Endodermal cell (in vitro differentiated cells): ENCODE results near the gene SCRN3. TPM values are rescaled to one million over a fixed set of nuclear protein-coding genes. Genes with fewer than 3 reads are reported as not detected.

Experiments used
- DNase-seq: peaks from one replicate; pipeline ENCODE4 v3.0.0-alpha.2; 2017
- H3K27ac ChIP-seq: 2 replicates; pipeline ENCODE4 v1.5.1; 2013; ENCODE audit warnings: mild to moderate bottlenecking, low read depth, low read length, moderate library complexity
- H3K27me3 ChIP-seq: 2 replicates; pipeline ENCODE4 v1.6.1; 2013; ENCODE audit warnings: mild to moderate bottlenecking, low read length, moderate library complexity; ENCODE audit not compliant: insufficient read depth, control insufficient read depth, poor library complexity, severe bottlenecking
- H3K36me3 ChIP-seq: 2 replicates; pipeline ENCODE4 v1.7.0; 2013; ENCODE audit warnings: mild to moderate bottlenecking, low read length, moderate library complexity; ENCODE audit not compliant: control insufficient read depth, insufficient read depth
- H3K4me1 ChIP-seq: one replicate; pipeline ENCODE4 v1.7.0; 2013; ENCODE audit warnings: low read length; ENCODE audit not compliant: control insufficient read depth, insufficient read depth
- H3K4me3 ChIP-seq: 2 replicates; pipeline ENCODE4 v1.5.1; 2013; ENCODE audit warnings: mild to moderate bottlenecking, low read length, moderate library complexity
- H3K9ac ChIP-seq: 2 replicates; pipeline ENCODE4 v1.6.1; 2013; ENCODE audit warnings: mild to moderate bottlenecking, low read length, moderate library complexity; ENCODE audit not compliant: poor library complexity, severe bottlenecking; ENCODE audit errors: extremely low read depth
- H3K9me3 ChIP-seq: 2 replicates; pipeline ENCODE4 v1.6.1; 2013; ENCODE audit warnings: mild to moderate bottlenecking, low read length, moderate library complexity; ENCODE audit not compliant: control insufficient read depth
- H3K27ac Mint-ChIP-seq: 2 replicates; pipeline ENCODE4 v1.8.0; 2020; ENCODE audit warnings: mixed read lengths
- H3K27me3 Mint-ChIP-seq: 2 replicates; pipeline ENCODE4 v1.8.0; 2021; ENCODE audit warnings: mild to moderate bottlenecking, mixed read lengths; ENCODE audit not compliant: insufficient read depth
- H3K36me3 Mint-ChIP-seq: 2 replicates; pipeline ENCODE4 v1.8.0; 2020; ENCODE audit warnings: low read depth, mixed read lengths
- H3K4me1 Mint-ChIP-seq: 2 replicates; pipeline ENCODE4 v1.8.0; 2020; ENCODE audit warnings: mixed read lengths
- H3K4me3 Mint-ChIP-seq: 2 replicates; pipeline ENCODE4 v1.8.0; 2020; ENCODE audit warnings: mild to moderate bottlenecking, moderate library complexity, mixed read lengths
- H3K9me3 Mint-ChIP-seq: 2 replicates; pipeline ENCODE4 v1.8.0; 2020; ENCODE audit warnings: mild to moderate bottlenecking, mixed read lengths
- WGBS, 2 experiments: methylation state at CpG; one replicate each; pipeline versions ENCODE4 v1.1.5 to v1.1.7; 2013; ENCODE audit warnings: missing lambda C conversion rate in 2 of 2, mixed read lengths in 1 of 2; ENCODE audit not compliant: insufficient coverage in 1 of 2, insufficient read length in 1 of 2; 5-methylcytosine and 5-hydroxymethylcytosine counted together
- total RNA-seq, 2 donors: library from RNA; stranded (reverse); fragmentation: NEBNext Ultra II Directional in 1 of 2; extraction: Animal tissue kit (Norgen Biotek cat#: 25700) in 1 of 2; gene quantifications; 2 replicates in 1 of 2; 3 replicates in 1 of 2; pipeline ENCODE4 v1.2.1, GENCODE V29; 2021
- TF ChIP-seq, protein P1 (sequence below): fragments of 200-600 bp; sonication (generic); conservative IDR thresholded peaks from 2 replicates; pipeline ENCODE4 v1.5.0; 2021; ENCODE audit warnings: antibody characterized with exemption, mild to moderate bottlenecking

The SCRN3 gene
- total RNA-seq, 2 donors from 2014 or later = 11.4 to 13.6 TPM

DNA sequence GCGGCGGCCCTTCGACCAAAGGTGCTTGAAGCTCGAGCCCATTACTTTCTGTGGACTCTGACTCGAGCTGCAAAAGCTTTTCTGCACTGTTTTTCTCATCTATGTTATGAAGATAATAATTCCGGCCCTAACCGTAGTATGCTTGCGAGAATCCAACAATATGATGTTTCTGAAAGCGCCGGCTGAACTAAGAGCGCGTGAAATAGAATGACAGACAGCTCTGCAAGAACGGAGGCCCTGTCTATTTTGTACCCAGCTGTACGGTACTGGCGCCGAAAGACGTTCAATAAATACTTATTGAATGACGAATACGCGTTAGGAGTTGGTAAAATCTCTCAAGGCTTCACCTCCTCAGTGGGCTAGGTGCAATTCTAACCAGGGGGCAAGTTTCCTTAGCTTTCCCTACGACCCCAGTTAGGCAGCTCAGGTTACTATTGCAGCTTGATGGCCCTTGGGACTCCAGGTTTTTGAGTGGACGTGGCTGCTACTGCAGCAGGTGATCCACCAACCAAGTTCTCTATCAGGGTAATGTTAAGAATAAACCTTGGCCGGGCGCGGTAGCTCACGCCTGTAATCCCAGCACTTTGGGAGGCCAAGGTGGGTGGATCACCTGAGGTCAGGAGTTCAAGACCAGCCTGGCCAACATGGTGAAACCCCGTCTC is 570 bp downstream of the SCRN3 start:
- peak; percentile 62 for DNase-seq
- Histone ChIP-seq H3K36me3 (peaks cover 12% of the 10 kb centered on the region), H3K9ac (peak overlapping the region; percentile 63), H3K27me3 (no peaks in the 10 kb centered on the region), H3K9me3 (no peaks in the 10 kb centered on the region), H3K27ac (no peak overlapping the region), H3K4me1 (peaks cover 4% of the 10 kb centered on the region), H3K4me3 (peak overlapping the region; percentile 91)
- Mint-ChIP-seq H3K4me1 (peaks cover 8% of the 10 kb centered on the region), H3K27me3 (peaks cover 4% of the 10 kb centered on the region), H3K36me3 (peaks cover 15% of the 10 kb centered on the region), H3K4me3 (peak overlapping the region; percentile 95), H3K9me3 (no peaks in the 10 kb centered on the region), H3K27ac (peak overlapping the region; percentile 77)
- TF ChIP-seq, protein P1, sequence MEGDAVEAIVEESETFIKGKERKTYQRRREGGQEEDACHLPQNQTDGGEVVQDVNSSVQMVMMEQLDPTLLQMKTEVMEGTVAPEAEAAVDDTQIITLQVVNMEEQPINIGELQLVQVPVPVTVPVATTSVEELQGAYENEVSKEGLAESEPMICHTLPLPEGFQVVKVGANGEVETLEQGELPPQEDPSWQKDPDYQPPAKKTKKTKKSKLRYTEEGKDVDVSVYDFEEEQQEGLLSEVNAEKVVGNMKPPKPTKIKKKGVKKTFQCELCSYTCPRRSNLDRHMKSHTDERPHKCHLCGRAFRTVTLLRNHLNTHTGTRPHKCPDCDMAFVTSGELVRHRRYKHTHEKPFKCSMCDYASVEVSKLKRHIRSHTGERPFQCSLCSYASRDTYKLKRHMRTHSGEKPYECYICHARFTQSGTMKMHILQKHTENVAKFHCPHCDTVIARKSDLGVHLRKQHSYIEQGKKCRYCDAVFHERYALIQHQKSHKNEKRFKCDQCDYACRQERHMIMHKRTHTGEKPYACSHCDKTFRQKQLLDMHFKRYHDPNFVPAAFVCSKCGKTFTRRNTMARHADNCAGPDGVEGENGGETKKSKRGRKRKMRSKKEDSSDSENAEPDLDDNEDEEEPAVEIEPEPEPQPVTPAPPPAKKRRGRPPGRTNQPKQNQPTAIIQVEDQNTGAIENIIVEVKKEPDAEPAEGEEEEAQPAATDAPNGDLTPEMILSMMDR = no peak
- 25 to 28% methylated on average over 26 to 27 of the region's 27 CpGs for WGBS, 2 experiments

DNA sequence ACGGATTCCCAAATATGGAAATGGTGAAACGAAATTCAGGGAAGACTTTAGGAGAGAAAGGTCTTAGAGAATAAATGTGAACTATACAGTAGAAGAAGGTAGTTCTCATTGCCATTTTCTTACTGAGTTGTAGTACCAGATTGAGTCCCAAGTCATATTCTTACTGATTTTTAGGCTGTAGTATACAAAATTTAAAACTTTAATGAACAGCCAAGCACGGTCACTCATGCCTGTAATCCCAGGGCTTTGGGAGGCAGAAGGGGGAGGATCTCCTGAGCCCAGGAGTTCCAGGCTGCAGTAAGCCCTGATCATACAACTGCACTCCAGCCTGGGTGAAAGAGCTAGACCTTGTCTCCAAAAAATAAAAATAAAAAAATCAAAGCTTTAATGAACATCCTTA is 2.2 kb downstream of the SCRN3 start:
- peaks cover 7% of the 10 kb centered on the region for H3K36me3 ChIP-seq
- TF ChIP-seq, protein P1 = no peak
- Mint-ChIP-seq H3K4me1 (peaks cover 8% of the 10 kb centered on the region), H3K27ac (no peak overlapping the region), H3K9me3 (no peaks in the 10 kb centered on the region), H3K4me3 (no peak overlapping the region), H3K36me3 (peaks cover 4% of the 10 kb centered on the region), H3K27me3 (peaks cover 4% of the 10 kb centered on the region)
- 72 to 83% methylated on average over 3 of the region's 3 CpGs for WGBS, 2 experiments
- H3K27ac ChIP-seq = no peak overlapping the region
- no peak overlapping the region for H3K9ac ChIP-seq
- H3K4me1 ChIP-seq = peaks cover 4% of the 10 kb centered on the region
- DNase-seq = no peak
- no peaks in the 10 kb centered on the region for H3K9me3 ChIP-seq
- no peaks in the 10 kb centered on the region for H3K27me3 ChIP-seq
- no peak overlapping the region for H3K4me3 ChIP-seq

DNA sequence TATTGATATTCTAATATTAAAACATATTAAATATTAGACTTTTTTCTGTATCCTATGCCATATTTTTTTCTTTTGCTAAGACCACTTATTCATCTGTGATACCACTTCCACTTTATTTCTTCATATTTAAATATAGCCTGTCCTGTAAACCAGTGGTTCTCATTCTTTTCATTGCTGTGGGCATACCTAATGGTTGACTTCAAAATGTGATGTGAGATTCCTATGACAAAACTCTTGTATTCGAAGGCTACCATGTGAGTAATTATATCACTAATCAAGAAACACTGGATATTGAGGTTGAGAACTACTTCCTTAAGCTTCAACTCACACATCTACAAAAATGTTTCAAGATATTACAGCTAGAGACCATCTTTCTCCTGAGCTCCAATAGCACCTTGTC is 3.6 kb downstream of the SCRN3 start:
- peaks cover 7% of the 10 kb centered on the region for H3K4me1 Mint-ChIP-seq
- Histone ChIP-seq H3K9me3 (no peaks in the 10 kb centered on the region), H3K9ac (no peak overlapping the region), H3K4me1 (peaks cover 3% of the 10 kb centered on the region), H3K27me3 (no peaks in the 10 kb centered on the region), H3K27ac (no peak overlapping the region), H3K36me3 (no peaks in the 10 kb centered on the region), H3K4me3 (no peak overlapping the region)
- WGBS, 2 experiments = 80% methylated on average over 1 of the region's 1 CpG; no CpG with 5 or more reads in 1 of the 2 experiments
- H3K4me3 Mint-ChIP-seq = no peak overlapping the region
- TF ChIP-seq, protein P1 = no peak
- no peak overlapping the region for H3K27ac Mint-ChIP-seq
- peaks cover 4% of the 10 kb centered on the region for H3K27me3 Mint-ChIP-seq
- peaks cover 5% of the 10 kb centered on the region for H3K9me3 Mint-ChIP-seq
- H3K36me3 Mint-ChIP-seq = peaks cover 4% of the 10 kb centered on the region
- no peak for DNase-seq
